A673 (cell line): ENCODE results near the gene TRPC3.

Experiments
- EZH2 ChIP-seq: fragments of 200-600 bp; sonication (generic); IDR thresholded peaks from 2 replicates; pipeline ENCODE4 v1.6.1; 2017; ENCODE audit warnings: borderline replicate concordance, low read depth, mild to moderate bottlenecking, mixed read lengths, antibody characterized with exemption, low read length; ENCODE audit not compliant: poor library complexity, severe bottlenecking
- TF ChIP-seq, protein P1 (sequence below): fragments of 300-800, 200-600 bp; sonication (generic); conservative IDR thresholded peaks from 2 replicates; pipeline ENCODE4 v1.5.1; 2017; ENCODE audit warnings: low read depth, mild to moderate bottlenecking, antibody characterized with exemption, low read length, moderate library complexity, mixed read lengths

DNA sequence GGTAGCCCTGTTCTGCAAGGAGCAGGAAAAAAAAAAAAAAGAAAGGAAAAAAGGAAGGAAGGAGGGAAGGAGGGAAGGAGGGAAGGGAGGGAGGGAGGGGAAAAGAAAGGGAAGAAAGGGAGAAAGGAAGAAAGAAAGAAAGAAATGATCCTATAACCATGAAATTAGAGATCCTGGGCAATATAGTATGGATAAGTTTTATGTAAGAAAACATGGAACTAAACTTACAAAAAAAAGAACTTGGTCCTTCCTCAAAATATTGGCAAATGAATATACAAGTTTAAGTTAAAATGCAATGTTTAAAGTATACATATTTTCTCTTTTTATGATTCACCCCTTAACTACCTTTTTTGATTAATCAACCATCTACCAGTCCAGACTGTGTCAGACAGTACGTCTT, 100.5 kb downstream of the TRPC3 start:
- TF ChIP-seq, protein P1, sequence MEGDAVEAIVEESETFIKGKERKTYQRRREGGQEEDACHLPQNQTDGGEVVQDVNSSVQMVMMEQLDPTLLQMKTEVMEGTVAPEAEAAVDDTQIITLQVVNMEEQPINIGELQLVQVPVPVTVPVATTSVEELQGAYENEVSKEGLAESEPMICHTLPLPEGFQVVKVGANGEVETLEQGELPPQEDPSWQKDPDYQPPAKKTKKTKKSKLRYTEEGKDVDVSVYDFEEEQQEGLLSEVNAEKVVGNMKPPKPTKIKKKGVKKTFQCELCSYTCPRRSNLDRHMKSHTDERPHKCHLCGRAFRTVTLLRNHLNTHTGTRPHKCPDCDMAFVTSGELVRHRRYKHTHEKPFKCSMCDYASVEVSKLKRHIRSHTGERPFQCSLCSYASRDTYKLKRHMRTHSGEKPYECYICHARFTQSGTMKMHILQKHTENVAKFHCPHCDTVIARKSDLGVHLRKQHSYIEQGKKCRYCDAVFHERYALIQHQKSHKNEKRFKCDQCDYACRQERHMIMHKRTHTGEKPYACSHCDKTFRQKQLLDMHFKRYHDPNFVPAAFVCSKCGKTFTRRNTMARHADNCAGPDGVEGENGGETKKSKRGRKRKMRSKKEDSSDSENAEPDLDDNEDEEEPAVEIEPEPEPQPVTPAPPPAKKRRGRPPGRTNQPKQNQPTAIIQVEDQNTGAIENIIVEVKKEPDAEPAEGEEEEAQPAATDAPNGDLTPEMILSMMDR, result no peak
- no peak for TF ChIP-seq EZH2
